Endothelial cell of umbilical vein (primary cell): ENCODE measurements around the gene CISD2. TPM values are rescaled to one million over a fixed set of nuclear protein-coding genes. Genes with fewer than 3 reads are reported as not detected.
"Not testable (repeated sequence)": the region's sequence is repeated elsewhere in the genome, so short reads cannot be mapped to it uniquely, and the experiment has no call there.

Experiments used
- BruUV-seq: library from RNA; stranded (reverse); fragments of 400-500 nt; replicated peaks from 2 replicates; lab custom pipeline; 2021; lab: Mats Ljungman, UMichigan
- CTCF ChIA-PET: fragments of 300-600, 350-600 bp; sonication (Branson Sonifier 250); formaldehyde crosslinking; loops from one replicate; lab custom pipeline; 2021; ENCODE audit warnings: antibody characterized with exemption, inconsistent platforms; lab: Charles Lee
- POLR2A ChIA-PET: fragments of 300-600, 350-600 bp; sonication (Branson Sonifier 250); formaldehyde crosslinking; loops from one replicate; lab custom pipeline; 2021; ENCODE audit warnings: antibody characterized with exemption, inconsistent platforms; lab: Charles Lee
- DNase-seq: peaks from one replicate; pipeline ENCODE4 v3.0.0-alpha.2; 2011; ENCODE audit warnings: low read depth, low spot score
- FAIRE-seq: peaks from 2 replicates; lab custom pipeline; 2011; peaks lifted over from hg19 to GRCh38; lab: Jason Lieb, UNC
- H2AFZ ChIP-seq: 2 replicates; pipeline ENCODE4 v1.6.0; 2012; ENCODE audit warnings: low read depth, low read length, control low read depth, inconsistent platforms
- H3K27ac ChIP-seq: 2 replicates; pipeline ENCODE4 v1.5.1; 2011; ENCODE audit warnings: low read depth, mild to moderate bottlenecking, control low read depth, low read length, moderate library complexity; ENCODE audit not compliant: insufficient read depth
- H3K27me3 ChIP-seq, 2 experiments: 2 replicates each; pipeline versions ENCODE4 v1.6.0 to v1.6.1; 2011; ENCODE audit warnings: low read length in 2 of 2, mixed read lengths in 1 of 2; ENCODE audit not compliant: control insufficient read depth in 2 of 2, insufficient read depth in 2 of 2
- H3K36me3 ChIP-seq, 2 experiments: 2 replicates in 1 of 2; 3 replicates in 1 of 2; pipeline ENCODE4 v1.5.1; 2011; ENCODE audit warnings: low read length in 2 of 2, mild to moderate bottlenecking in 1 of 2, moderate library complexity in 1 of 2; ENCODE audit not compliant: control insufficient read depth in 2 of 2, insufficient read depth in 2 of 2; ENCODE audit errors: extremely low read depth in 1 of 2
- H3K4me1 ChIP-seq: 3 replicates; pipeline ENCODE4 v1.5.1; 2011; ENCODE audit warnings: mild to moderate bottlenecking, low read length; ENCODE audit not compliant: control insufficient read depth, insufficient read depth; ENCODE audit errors: extremely low read depth
- H3K4me2 ChIP-seq: 2 replicates; pipeline ENCODE4 v1.6.1; 2011; ENCODE audit warnings: low read length, control low read depth, mixed read lengths; ENCODE audit not compliant: insufficient read depth
- H3K4me3 ChIP-seq, 3 experiments: fragments of 200-600 bp in 1 of 3; sonication (generic), shearing (Covaris generic) in 1 of 3; replicated peaks in 1 of 3; 2 replicates each; pipeline ENCODE4 v1.5.1; 2011 to 2016; ENCODE audit warnings: control low read depth in 3 of 3, low read length in 3 of 3, mild to moderate bottlenecking in 2 of 3, inconsistent platforms in 1 of 3, low read depth in 1 of 3, moderate library complexity in 1 of 3; ENCODE audit not compliant: insufficient read depth in 1 of 3
- H3K79me2 ChIP-seq: 2 replicates; pipeline ENCODE4 v1.6.0; 2012; ENCODE audit warnings: low read length, inconsistent platforms; ENCODE audit not compliant: control insufficient read depth, insufficient read depth
- H3K9ac ChIP-seq: replicated peaks from 2 replicates; pipeline ENCODE3; 2011; ENCODE audit warnings: low read length, control low read depth; ENCODE audit not compliant: insufficient read depth; ENCODE audit errors: extremely low read depth
- H3K9me1 ChIP-seq: replicated peaks from 3 replicates; pipeline ENCODE4 v1.6.0; 2011; ENCODE audit warnings: mild to moderate bottlenecking, low read length; ENCODE audit not compliant: control insufficient read depth, insufficient read depth; ENCODE audit errors: extremely low read depth
- H3K9me3 ChIP-seq: replicated peaks from 2 replicates; pipeline ENCODE4 v1.5.1; 2012; ENCODE audit warnings: low read length, inconsistent platforms; ENCODE audit not compliant: control insufficient read depth, insufficient read depth
- H4K20me1 ChIP-seq: replicated peaks from 2 replicates; pipeline ENCODE3; 2011; ENCODE audit warnings: mild to moderate bottlenecking, low read length; ENCODE audit not compliant: control insufficient read depth, insufficient read depth; ENCODE audit errors: extremely low read depth
- FOS ChIP-seq: IDR thresholded peaks from 2 replicates; pipeline ENCODE4 v1.6.1; 2011; ENCODE audit warnings: mild to moderate bottlenecking, low read length, moderate library complexity, borderline replicate concordance; ENCODE audit not compliant: insufficient read depth
- POLR2AphosphoS5 ChIP-seq: IDR thresholded peaks from 2 replicates; pipeline ENCODE4 v1.6.1; 2012; ENCODE audit warnings: low read depth, mild to moderate bottlenecking, control low read depth, low read length, moderate library complexity; ENCODE audit not compliant: insufficient read depth
- dilution Hi-C: fragments of 300-500 bp; cut with MboI; formaldehyde crosslinking; loops from one replicate; pipeline ENCODE4 v1.15.0; 2019; ENCODE audit warnings: low sequenced_read_pairs; ENCODE audit not compliant: extremely low pct_ligation_motif_present
- intact Hi-C: fragments of 100-400 bp; cut with micrococcal nuclease; formaldehyde crosslinking; loops from one replicate; pipeline ENCODE4 v1.10.0; 2022
- polyA plus RNA-seq, 4 experiments: library from polyadenylated mRNA; depleted of rRNA in 3 of 4; stranded (reverse) in 3 of 4; unstranded in 1 of 4; fragments of >200 nt; gene quantifications; 2 replicates each; pipeline versions ENCODE4 v1.2.1 to v1.2.3, GENCODE V29; 2011 to 2012; ENCODE audit warnings: missing spikeins in 1 of 4
- total RNA-seq: library from RNA; stranded (reverse); gene quantifications from 2 replicates; pipeline ENCODE4 v1.2.3, GENCODE V29; 2021

Gene CISD2
- total and polyA plus RNA-seq, 2 donors (not counting 3 experiments of a cell fraction or from before 2014, with no cell fraction given) = 14.6 to 28.4 TPM

- CTCF ChIA-PET = no interaction called here
Measured at GRCh38 chr4:102883278-102883677, 14.5 kb downstream of the CISD2 start.

GRCh38 chr4:102888570-102888969 is 19.8 kb downstream of the CISD2 start:
- H4K20me1 ChIP-seq, H3K9ac ChIP-seq, H3K27ac ChIP-seq, BruUV-seq, H3K9me1 ChIP-seq, dilution Hi-C loops, H3K27me3 ChIP-seq, DNase-seq, POLR2A ChIA-PET, H3K9me3 ChIP-seq, CTCF ChIA-PET, intact Hi-C loops, H3K4me2 ChIP-seq, FAIRE-seq, H3K36me3 ChIP-seq, H3K79me2 ChIP-seq, H2AFZ ChIP-seq, H3K4me3 ChIP-seq, H3K4me1 ChIP-seq: not testable (repeated sequence)

More at GRCh38 chr4:102883278-102883677, 14.5 kb downstream of the CISD2 start:
- Histone ChIP-seq H3K36me3 (no peaks in the 10 kb centered on the region), H3K4me2 (no peak overlapping the region), H3K79me2 (no peaks in the 10 kb centered on the region), H3K9me3 (no peaks in the 10 kb centered on the region), H3K27me3 (no peaks in the 10 kb centered on the region), H3K4me1 (no peaks in the 10 kb centered on the region), H3K27ac (no peak overlapping the region), H2AFZ (no peak overlapping the region), H3K4me3 (no peak overlapping the region), H3K9me1 (no peaks in the 10 kb centered on the region), H4K20me1 (no peaks in the 10 kb centered on the region), H3K9ac (no peak overlapping the region)
- dilution Hi-C loops (no loop called here), intact Hi-C loops (no loop called here)
- no TSS peak for BruUV-seq
- POLR2A ChIA-PET = no interaction called here
- FAIRE-seq = no peak
- DNase-seq = no peak
- no peak for TF ChIP-seq POLR2AphosphoS5
- no peak for TF ChIP-seq FOS

GRCh38 chr4:102889866-102890265 is 21.1 kb downstream of the CISD2 start:
- H2AFZ ChIP-seq, H3K4me1 ChIP-seq, CTCF ChIA-PET, DNase-seq, H3K27me3 ChIP-seq, H3K79me2 ChIP-seq, BruUV-seq, H3K27ac ChIP-seq, intact Hi-C loops, H4K20me1 ChIP-seq, FAIRE-seq, dilution Hi-C loops, POLR2A ChIA-PET, H3K9ac ChIP-seq, H3K36me3 ChIP-seq, H3K9me3 ChIP-seq, H3K9me1 ChIP-seq, H3K4me3 ChIP-seq, H3K4me2 ChIP-seq: not testable (repeated sequence)

GRCh38 chr4:102896547-102896946 is 27.8 kb downstream of the CISD2 start:
- H3K27ac ChIP-seq, H3K4me1 ChIP-seq, H3K4me3 ChIP-seq, H2AFZ ChIP-seq, H3K79me2 ChIP-seq, H3K9me1 ChIP-seq, H3K27me3 ChIP-seq, BruUV-seq, intact Hi-C loops, H3K4me2 ChIP-seq, POLR2A ChIA-PET, H3K9me3 ChIP-seq, H4K20me1 ChIP-seq, DNase-seq, FAIRE-seq, CTCF ChIA-PET, dilution Hi-C loops, H3K36me3 ChIP-seq, H3K9ac ChIP-seq: not testable (repeated sequence)
